Stimulated activated memory B cell treated with anti-CD40 and anti-IgM and Interleukin-4, amounts not matched to agents 10 μg/mL and 1 μg/mL and 100 μg/mL, for 72 hours (primary cell): ENCODE results near the gene DCST2.
"Not testable (repeated sequence)": the region's sequence is repeated elsewhere in the genome, so short reads cannot be mapped to it uniquely, and the experiment has no call there.

ENCODE experiments used
- ATAC-seq: fragments of 150-1000 bp; cut with Tn5 transposase; 2 replicates; pipeline ENCODE4 v1.10.0; 2021
- H3K27ac Mint-ChIP-seq: one replicate; pipeline ENCODE4 v1.8.0; 2022; ENCODE audit warnings: mild to moderate bottlenecking, mixed read lengths
- H3K27me3 Mint-ChIP-seq: one replicate; pipeline ENCODE4 v1.8.0; 2022; ENCODE audit warnings: mixed read lengths
- H3K36me3 Mint-ChIP-seq: one replicate; pipeline ENCODE4 v1.8.0; 2022; ENCODE audit warnings: mixed read lengths
- H3K4me1 Mint-ChIP-seq: one replicate; pipeline ENCODE4 v1.8.0; 2022; ENCODE audit warnings: mixed read lengths
- H3K4me3 Mint-ChIP-seq: one replicate; pipeline ENCODE4 v1.8.0; 2022; ENCODE audit warnings: mild to moderate bottlenecking, moderate library complexity, mixed read lengths
- H3K9me3 Mint-ChIP-seq: one replicate; pipeline ENCODE4 v1.8.0; 2022; ENCODE audit warnings: mixed read lengths

The DCST2 gene

DNA sequence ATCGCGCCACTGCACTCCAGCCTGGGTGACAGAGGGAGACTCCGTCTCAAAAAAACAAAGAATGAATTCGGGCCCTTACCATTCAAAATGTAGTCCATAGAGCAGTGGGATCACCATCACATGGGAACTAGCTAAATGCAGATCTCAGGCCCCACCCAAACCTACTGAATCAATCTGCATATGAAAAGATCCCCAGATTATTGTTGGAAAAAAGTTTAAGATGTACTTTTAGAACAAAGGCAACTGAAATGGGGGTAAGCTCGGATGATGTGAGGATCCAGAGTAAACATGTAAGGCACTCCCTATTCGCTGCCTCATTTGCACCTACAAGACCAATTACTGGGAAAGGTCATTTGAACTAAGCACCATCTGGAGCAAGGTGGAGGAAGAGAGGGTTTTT is 51.2 kb downstream of the DCST2 start:
- no peak overlapping the region for H3K4me3 Mint-ChIP-seq
- H3K9me3 Mint-ChIP-seq, result no peaks in the 10 kb centered on the region
- peaks cover 16% of the 10 kb centered on the region for H3K4me1 Mint-ChIP-seq
- no peaks in the 10 kb centered on the region for H3K27me3 Mint-ChIP-seq
- ATAC-seq, result no peak
- no peak overlapping the region for H3K27ac Mint-ChIP-seq
- H3K36me3 Mint-ChIP-seq, result peaks cover 5% of the 10 kb centered on the region

DNA sequence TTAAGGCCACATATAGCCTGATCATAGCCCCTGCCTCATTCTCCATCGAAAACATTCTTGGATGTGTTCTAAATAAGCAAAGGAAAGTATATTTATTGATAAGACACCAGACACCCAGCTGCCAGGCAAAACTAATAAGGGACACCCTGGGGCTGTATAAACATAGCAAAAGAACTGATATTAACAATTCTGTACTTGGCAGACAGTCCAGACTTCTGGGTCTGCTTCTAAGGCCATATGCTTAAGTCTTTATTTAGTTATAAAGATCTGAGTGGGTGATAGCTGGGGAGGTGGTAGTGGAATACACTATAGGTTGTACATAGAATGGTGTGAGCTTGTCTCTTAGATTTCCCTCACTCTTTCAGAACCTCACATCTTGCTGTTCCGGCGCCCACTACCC is 55.2 kb downstream of the DCST2 start:
- Mint-ChIP-seq H3K36me3 (peaks cover 5% of the 10 kb centered on the region), H3K4me1 (peaks cover 8% of the 10 kb centered on the region), H3K27ac (no peak overlapping the region), H3K27me3 (no peaks in the 10 kb centered on the region), H3K9me3 (no peaks in the 10 kb centered on the region), H3K4me3 (no peak overlapping the region)
- ATAC-seq, result no peak

DNA sequence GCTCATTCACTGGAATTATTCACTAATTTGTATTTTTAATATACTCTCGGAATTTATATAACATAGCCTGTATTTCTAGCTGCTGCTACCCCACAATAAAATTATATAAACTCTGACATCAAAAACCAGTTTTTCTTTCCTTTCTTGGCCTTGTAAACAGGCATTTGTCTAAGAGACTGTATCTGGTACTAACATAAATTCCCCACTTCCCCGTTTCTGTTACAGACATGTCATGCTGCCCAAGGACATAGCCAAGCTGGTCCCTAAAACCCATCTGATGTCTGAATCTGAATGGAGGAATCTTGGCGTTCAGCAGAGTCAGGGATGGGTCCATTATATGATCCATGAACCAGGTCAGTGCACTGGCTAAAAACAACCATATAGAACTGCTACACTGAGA is 55.8 kb downstream of the DCST2 start:
- not testable (repeated sequence) for H3K4me3 Mint-ChIP-seq, H3K27me3 Mint-ChIP-seq, H3K36me3 Mint-ChIP-seq

DNA sequence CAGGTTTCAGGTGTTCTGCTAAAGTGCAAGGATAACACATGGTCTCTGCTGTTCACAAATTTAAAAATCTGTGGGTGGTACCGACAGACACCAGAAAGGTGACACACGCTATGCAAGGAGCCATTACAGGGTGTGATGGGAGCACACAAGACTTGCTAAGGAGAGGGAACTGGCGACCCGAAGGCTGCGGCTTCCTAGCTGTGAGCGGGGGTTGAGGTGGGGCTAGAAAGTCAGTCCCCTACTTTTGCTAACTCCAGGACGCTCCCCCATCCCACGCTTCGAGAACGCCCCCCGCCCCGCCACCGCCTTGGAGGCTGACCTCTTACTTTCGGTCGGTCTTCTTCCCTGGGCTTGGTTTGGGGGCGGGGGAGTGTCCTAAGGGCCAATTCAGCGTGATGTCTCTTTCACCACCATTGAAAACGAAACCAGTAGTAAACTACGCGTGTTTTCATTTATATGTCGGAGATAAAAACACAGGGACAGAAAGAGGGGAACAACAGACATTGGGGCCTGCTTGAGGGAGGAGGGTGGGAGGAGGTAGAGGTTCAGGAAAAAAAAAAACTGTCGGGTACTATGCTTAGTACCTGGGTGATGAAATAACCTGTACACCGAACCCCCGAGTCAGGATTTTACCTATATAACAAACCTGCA is 58.0 kb downstream of the DCST2 start:
- Mint-ChIP-seq H3K4me3 (no peak overlapping the region), H3K4me1 (peaks cover 31% of the 10 kb centered on the region), H3K9me3 (no peaks in the 10 kb centered on the region), H3K27me3 (no peaks in the 10 kb centered on the region), H3K27ac (no peak overlapping the region), H3K36me3 (peaks cover 11% of the 10 kb centered on the region)
- ATAC-seq, result peak; percentile 10

More for the DNA sequence above, 55.8 kb downstream of the DCST2 start:
- not testable (repeated sequence) for H3K9me3 Mint-ChIP-seq, H3K27ac Mint-ChIP-seq, ATAC-seq
- H3K4me1 Mint-ChIP-seq, result peaks cover 11% of the 10 kb centered on the region

DNA sequence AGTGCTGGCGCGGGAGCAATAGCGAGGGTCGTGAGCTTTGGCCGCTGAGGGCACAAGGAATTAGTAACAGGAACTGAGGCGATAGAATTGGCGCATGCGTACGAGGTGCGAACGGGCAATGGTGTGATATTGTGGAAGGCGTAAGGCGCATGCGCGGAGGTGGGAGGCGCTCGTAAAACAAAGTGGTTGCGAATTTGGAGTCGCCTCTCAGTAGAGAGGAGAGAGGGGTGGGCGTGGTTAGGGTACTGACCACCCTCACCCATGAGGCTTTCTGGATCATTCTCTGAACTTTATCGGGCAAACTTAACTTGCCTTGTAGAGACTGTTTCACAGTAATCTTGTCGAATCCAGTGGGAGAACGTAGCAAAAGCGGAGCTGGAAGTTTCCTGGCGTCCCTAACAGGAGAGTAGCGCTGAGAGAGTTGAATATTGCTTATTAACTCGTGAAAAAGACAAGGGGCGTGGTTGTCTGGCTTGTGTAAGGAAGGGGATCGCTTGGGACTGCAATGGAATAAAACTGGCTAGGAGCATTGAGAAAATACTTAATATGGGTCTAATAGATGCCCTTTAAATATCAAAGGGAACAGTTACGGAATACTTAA is 58.7 kb downstream of the DCST2 start:
- Mint-ChIP-seq H3K27ac (no peak overlapping the region), H3K9me3 (no peaks in the 10 kb centered on the region), H3K36me3 (peaks cover 11% of the 10 kb centered on the region), H3K4me1 (peaks cover 33% of the 10 kb centered on the region), H3K4me3 (no peak overlapping the region), H3K27me3 (no peaks in the 10 kb centered on the region)
- ATAC-seq, result peak; percentile 81

DNA sequence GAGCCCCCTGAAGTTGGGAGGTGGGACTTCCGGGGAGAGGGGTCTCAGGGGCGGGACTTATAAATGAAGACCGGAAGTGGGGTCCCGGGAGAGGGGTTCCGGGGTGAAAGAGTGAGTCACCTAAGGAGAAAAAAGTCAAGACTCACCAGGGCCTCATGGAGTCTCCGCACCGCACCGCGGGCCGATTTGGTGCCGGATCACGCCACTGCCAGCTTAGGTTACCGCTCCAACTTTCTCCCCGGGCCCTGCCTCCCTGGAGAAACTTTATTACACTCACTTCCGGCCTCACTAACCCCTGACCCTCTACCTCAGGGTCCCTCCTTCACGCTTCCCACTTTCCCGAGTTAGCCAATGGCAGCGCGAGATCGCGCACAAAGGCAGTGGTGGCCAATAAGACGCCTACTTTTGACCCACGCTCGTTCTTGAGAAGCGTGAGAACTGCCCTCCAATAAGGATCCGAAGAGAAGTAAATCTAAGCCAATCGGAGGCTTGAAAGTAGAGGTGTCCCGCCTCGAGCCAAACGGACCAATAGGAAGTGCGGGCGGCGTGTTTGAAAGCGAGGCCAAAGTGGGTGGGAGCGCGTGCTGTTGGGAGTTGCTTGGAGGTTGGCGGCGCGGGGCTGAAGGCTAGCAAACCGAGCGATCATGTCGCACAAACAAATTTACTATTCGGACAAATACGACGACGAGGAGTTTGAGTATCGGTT is 59.3 kb downstream of the DCST2 start, which contains the start of gene CKS1B:
Gene CKS1B (plus strand): TSS at position 580 of the 706 bp plus-strand sequence. CDS start 65 bp downstream, at position 645.
- Mint-ChIP-seq H3K36me3 (peaks cover 11% of the 10 kb centered on the region), H3K27me3 (no peaks in the 10 kb centered on the region), H3K27ac (no peak within 1 kb of the TSS), H3K4me3 (no peak within 1 kb of the TSS), H3K4me1 (peaks cover 37% of the 10 kb centered on the region), H3K9me3 (no peaks in the 10 kb centered on the region)
- ATAC-seq, result peak; percentile 94

DNA sequence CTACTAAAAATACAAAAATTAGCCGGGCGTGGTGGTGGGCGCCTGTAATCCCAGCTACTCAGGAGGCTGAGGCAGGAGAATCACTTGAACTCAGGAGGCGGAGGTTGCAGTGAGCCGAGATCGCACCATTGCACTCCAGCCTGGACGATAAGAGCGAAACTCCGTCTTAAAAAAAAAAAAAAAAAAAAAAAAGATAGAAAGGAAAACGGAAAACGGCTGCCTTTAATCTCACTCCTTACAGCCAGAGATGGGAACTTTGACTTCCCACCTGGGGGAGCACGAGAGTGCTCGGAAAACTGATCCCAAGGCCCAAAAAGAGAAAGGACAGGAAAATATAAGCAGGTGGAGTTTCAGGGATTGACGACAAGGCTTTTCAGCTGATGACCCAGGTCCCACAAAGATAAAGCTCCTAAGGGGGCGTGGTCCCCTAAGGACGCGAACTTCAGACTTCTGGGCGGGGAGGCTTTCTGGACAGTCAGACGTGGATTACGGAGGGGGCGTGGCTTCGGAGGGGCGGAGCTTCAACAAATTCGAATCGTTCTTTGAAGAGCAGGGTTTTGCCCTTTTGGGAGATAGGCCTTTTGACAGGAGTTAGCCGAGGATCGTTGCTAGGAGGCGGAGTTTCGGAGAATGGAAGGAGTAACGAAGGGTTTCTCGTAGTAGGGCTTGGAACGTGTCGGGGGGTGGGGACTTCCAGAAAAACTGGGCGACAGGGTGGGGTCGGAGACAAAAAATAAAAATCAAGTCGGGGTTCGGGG is 60.1 kb downstream of the DCST2 start:
- Mint-ChIP-seq H3K4me3 (no peak overlapping the region), H3K4me1 (peaks cover 45% of the 10 kb centered on the region), H3K27me3 (no peaks in the 10 kb centered on the region), H3K9me3 (no peaks in the 10 kb centered on the region), H3K27ac (no peak overlapping the region), H3K36me3 (peaks cover 18% of the 10 kb centered on the region)
- ATAC-seq, result peak; percentile 44

DNA sequence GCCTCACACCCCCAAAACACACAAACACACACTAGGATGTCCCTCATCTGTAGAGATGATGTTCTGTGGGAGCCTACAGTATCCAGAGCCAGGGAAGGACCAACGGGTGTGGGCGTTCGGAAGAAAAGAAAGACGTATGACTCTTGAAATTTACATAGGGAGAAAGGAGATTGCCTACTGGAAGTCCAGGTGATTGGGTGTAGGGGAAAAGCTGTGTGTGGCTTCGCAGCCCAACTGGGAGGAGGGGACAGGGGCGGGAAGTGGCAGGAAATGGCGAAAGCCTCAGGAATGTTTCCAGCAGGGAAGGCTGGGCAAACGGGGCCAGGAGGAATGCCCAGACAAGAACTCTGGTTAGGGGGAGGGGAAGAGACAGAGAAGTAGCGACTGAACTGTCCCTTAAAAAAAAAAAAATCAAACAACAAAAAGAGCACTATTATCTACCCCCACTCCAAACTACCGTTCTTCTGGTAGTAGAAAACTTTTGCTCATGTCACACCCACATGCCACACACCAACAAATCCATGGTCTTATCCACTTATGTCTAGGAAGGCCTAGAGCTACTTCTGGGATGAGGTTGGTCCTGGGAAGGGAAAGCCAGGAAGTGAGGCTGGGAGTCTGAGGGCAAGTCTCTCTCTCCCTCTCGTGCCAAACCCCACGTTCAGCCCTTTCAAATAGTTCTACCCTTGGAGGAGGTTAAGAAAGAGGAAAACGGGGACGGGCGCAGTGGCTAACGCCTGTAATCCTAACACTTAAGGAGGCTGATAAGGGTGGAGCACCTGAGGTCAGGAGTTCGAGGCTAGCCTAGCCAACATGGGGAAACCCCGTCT is 60.9 kb downstream of the DCST2 start:
- H3K27ac Mint-ChIP-seq, result peak overlapping the region; percentile 20

DNA sequence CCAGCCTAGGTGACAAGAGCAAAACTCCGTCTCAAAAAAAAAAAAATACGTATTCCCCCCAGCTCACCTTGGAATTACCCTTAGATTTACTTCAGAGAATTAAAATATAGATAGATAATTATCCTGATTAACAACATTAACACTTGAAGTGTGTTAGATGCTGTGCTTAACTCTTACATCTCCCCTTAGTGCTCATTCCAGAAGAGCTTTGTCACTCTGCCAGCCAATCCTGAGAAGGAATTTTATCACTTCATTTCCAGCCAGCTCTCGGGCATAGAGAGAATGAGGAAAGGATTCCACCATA is 61.4 kb downstream of the DCST2 start:
- peaks cover 37% of the 10 kb centered on the region for H3K4me1 Mint-ChIP-seq
- ATAC-seq, result no peak
- H3K36me3 Mint-ChIP-seq, result peaks cover 30% of the 10 kb centered on the region
- H3K9me3 Mint-ChIP-seq, result no peaks in the 10 kb centered on the region
- no peak overlapping the region for H3K4me3 Mint-ChIP-seq
- no peaks in the 10 kb centered on the region for H3K27me3 Mint-ChIP-seq
- peak overlapping the region; percentile 20 for H3K27ac Mint-ChIP-seq

More for the DNA sequence above, 60.9 kb downstream of the DCST2 start:
- peaks cover 26% of the 10 kb centered on the region for H3K36me3 Mint-ChIP-seq
- no peak for ATAC-seq
- peaks cover 42% of the 10 kb centered on the region for H3K4me1 Mint-ChIP-seq
- no peaks in the 10 kb centered on the region for H3K27me3 Mint-ChIP-seq
- H3K4me3 Mint-ChIP-seq, result no peak overlapping the region
- H3K9me3 Mint-ChIP-seq, result no peaks in the 10 kb centered on the region

DNA sequence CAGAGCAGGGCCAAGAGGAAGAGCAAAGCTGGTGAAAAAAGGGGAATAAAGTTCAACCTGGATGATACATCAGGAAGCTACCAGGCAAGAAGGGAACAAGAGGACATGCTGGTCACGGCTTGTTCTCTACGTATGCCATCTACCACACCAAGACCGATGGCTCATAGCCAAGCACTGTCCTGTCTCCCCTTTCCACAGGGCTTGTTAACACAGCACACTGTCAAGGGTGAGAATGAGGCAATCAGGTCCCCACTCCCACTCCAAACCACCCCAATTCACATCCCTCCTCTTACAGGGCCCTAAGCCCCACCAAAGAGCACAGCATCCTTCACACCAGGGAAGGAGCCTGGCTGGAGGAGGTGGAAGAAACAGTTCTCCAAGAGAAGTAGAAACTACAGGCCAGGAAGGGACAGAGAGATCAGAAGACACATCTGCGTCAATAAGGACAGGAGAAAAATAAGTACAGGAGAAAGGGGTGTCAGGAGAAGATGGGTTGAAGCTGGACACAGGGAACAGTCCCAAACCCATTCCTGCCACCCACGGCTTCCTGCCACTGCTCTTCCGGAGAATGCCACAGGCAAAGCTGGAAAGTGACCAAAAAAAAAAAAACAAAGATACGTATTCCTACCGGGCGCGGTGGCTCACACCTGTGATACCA is 62.1 kb downstream of the DCST2 start:
- H3K4me1 Mint-ChIP-seq, result peaks cover 37% of the 10 kb centered on the region
- no peaks in the 10 kb centered on the region for H3K27me3 Mint-ChIP-seq
- no peaks in the 10 kb centered on the region for H3K9me3 Mint-ChIP-seq
- H3K4me3 Mint-ChIP-seq, result peak overlapping the region; percentile 5
- H3K27ac Mint-ChIP-seq, result peak overlapping the region; percentile 82
- H3K36me3 Mint-ChIP-seq, result peaks cover 33% of the 10 kb centered on the region
- no peak for ATAC-seq

DNA sequence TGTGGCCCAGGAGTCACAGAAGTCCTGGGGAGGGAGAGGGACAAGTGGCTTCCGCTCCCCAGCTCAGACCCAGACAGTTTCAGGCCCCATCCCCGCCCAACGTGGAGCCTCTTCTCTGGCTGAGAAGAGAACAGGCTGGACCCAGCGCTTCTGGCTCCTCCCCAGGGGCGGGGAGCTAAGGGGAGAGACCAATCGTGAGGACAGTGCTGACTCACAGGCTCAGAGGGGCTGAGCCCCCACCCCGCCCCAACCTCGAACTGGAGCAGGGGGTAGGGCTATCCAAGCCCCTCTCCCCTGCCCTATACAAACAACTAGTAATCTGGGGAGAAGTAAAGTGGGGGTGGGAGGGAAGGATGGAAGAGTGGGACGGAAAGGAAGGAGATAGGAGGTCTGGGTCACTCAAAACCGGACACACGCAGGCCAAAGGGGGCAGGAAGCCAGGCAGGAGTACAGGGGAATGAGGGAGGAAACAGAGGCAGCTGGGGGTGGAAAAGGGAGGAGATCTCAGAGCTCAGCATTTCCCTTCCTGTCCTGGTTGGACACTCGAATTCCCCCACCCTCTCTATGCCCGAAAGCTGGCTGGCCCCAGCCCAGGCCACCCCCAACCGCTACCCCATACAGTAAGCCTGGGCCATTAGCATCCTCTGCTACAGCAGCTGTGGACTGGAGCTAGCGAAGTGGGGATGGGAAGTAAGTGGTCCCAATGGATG is 62.8 kb downstream of the DCST2 start, which contains the start of gene SHC1:
Gene SHC1 (minus strand): TSS at position 117 of the 710 bp plus-strand sequence. CDS start 221 bp downstream, outside the sequence.
- peaks cover 35% of the 10 kb centered on the region for H3K36me3 Mint-ChIP-seq
- H3K9me3 Mint-ChIP-seq, result no peaks in the 10 kb centered on the region
- no peaks in the 10 kb centered on the region for H3K27me3 Mint-ChIP-seq
- H3K4me1 Mint-ChIP-seq, result peaks cover 37% of the 10 kb centered on the region
- ATAC-seq, result no peak
- H3K27ac Mint-ChIP-seq, result peak within 1 kb of the TSS; percentile 82
- peak within 1 kb of the TSS; percentile 62 for H3K4me3 Mint-ChIP-seq

DNA sequence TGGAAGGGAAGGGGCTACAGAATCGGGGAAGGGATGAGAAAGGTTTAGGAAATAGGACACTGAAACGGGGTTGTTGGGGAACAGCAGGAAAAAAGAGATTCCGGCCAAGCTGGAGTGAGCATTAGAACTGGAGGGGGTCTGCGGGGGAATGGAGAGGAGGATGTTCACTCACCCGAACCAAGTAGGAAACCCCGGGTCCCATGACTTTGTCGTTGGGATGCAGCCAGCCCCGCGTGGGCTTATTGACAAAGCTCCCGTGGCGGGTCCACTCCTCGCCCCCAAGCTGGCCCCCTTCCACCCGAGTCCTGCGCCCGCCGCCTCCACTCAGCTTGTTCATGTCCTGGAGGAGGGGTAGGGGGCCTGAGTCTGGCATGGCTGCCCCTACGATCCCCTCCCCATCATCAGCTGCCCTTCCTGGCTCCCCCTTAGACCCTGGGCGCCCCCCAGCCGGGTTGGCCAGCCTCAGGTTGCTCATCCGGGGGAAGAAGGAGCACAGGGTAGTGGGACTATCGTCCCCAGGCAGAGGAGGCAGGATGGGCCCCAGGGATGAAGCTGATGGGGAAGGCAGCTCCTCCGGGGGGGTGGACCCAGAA is 63.6 kb downstream of the DCST2 start:
- Mint-ChIP-seq H3K27ac (peak overlapping the region; percentile 82), H3K4me3 (peak overlapping the region; percentile 37), H3K9me3 (no peaks in the 10 kb centered on the region), H3K36me3 (peaks cover 43% of the 10 kb centered on the region), H3K27me3 (no peaks in the 10 kb centered on the region), H3K4me1 (peaks cover 37% of the 10 kb centered on the region)
- ATAC-seq, result no peak

DNA sequence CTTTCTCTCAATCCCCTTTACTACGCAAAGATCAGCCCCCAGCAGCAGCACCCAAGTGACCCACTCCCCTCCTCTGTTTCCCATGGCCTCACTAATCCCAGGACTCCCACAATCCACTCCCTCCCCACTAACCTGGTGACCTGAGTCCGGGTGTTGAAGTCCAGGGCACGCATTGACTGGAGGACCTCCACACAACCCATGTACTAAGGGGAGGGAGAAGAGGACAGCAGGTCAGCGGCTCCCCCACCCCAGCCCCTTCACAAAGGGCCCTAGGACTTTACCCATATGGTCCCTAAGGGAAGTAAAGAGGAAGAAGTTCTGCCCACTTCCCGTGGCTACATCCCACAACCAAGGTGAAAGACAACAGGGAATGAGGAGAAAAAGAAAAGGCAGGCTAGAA is 64.3 kb downstream of the DCST2 start:
- Mint-ChIP-seq H3K27ac (peak overlapping the region; percentile 82), H3K4me1 (peaks cover 37% of the 10 kb centered on the region), H3K9me3 (no peaks in the 10 kb centered on the region), H3K4me3 (peak overlapping the region; percentile 37), H3K27me3 (no peaks in the 10 kb centered on the region), H3K36me3 (peaks cover 43% of the 10 kb centered on the region)
- ATAC-seq, result no peak
